Activated B cell treated with CpG ODN at 0.5 μM for 24 hours (primary cell): ENCODE results near the gene LIX1L. TPM values are rescaled to one million over a fixed set of nuclear protein-coding genes. Genes with fewer than 3 reads are reported as not detected.
"Not testable (repeated sequence)": the region's sequence is repeated elsewhere in the genome, so short reads cannot be mapped to it uniquely, and the experiment has no call there.

Experiments used
- ATAC-seq: fragments of 200-7000 bp; cut with Tn5 transposase; one replicate; pipeline ENCODE4 v1.10.0; 2021; ENCODE audit warnings: low read depth, mild to moderate bottlenecking, moderate library complexity
- CTCF ChIA-PET: fragments of 350-600 bp; sonication (Branson Sonifier 250); formaldehyde crosslinking; loops from one replicate; lab custom pipeline; 2021; ENCODE audit warnings: antibody characterized with exemption; lab: Charles Lee
- POLR2A ChIA-PET: fragments of 350-600 bp; sonication (Branson Sonifier 250); formaldehyde crosslinking; loops from one replicate; lab custom pipeline; 2021; ENCODE audit warnings: antibody characterized with exemption; lab: Charles Lee
- DNase-seq: peaks from one replicate; pipeline ENCODE4 v3.0.0; 2022
- H3K27ac Mint-ChIP-seq: one replicate; pipeline ENCODE4 v1.8.0; 2020; ENCODE audit warnings: mixed read lengths
- H3K27me3 Mint-ChIP-seq: one replicate; pipeline ENCODE4 v1.8.0; 2021; ENCODE audit warnings: mixed read lengths
- H3K36me3 Mint-ChIP-seq: one replicate; pipeline ENCODE4 v1.8.0; 2021; ENCODE audit warnings: low read depth, mixed read lengths
- H3K4me1 Mint-ChIP-seq: one replicate; pipeline ENCODE4 v1.8.0; 2021; ENCODE audit warnings: mixed read lengths
- H3K4me3 Mint-ChIP-seq: one replicate; pipeline ENCODE4 v1.8.0; 2020; ENCODE audit warnings: mild to moderate bottlenecking, mixed read lengths
- H3K9me3 Mint-ChIP-seq: one replicate; pipeline ENCODE4 v1.8.0; 2020; ENCODE audit warnings: mixed read lengths
- intact Hi-C: fragments of 100-400 bp; cut with micrococcal nuclease; formaldehyde crosslinking; loops from one replicate; pipeline ENCODE4 v1.15.1; 2024
- total RNA-seq: library from RNA; stranded (reverse); gene quantifications from 2 replicates; pipeline ENCODE4 v1.2.3, GENCODE V29; 2022
- TF ChIP-seq, protein P1 (sequence below): fragments of 200-600 bp; IDR thresholded peaks from one replicate; pipeline ENCODE4 v1.8.0; 2022; ENCODE audit warnings: antibody characterized with exemption, mild to moderate bottlenecking

Gene LIX1L
- total RNA-seq, 1 donor from 2014 or later = 31.7 TPM

DNA sequence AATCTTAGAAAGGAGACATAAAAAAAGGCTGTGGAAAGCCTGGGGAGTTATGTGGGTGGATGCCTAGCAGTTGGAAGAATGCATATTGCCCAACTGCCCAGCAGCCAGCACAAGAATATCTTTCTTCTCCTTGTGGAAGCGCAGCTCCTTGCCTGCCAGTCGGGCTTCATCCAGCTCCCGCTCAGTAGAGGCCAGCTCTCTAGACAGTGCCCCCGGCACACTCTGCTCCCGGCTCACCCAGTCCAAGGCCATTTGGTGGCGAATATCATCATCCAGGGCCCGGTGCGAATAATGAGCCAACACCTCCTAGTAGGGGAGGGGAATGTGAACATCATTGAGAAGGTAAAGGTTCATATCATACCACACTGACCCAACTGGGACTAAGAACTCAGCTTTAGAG, 21.6 kb downstream of the LIX1L start:
- intact Hi-C loops = no loop called here
- Mint-ChIP-seq H3K9me3 (no peaks in the 10 kb centered on the region), H3K4me1 (peaks cover 20% of the 10 kb centered on the region), H3K36me3 (peaks cover 33% of the 10 kb centered on the region), H3K4me3 (no peak overlapping the region), H3K27me3 (no peaks in the 10 kb centered on the region), H3K27ac (no peak overlapping the region)
- TF ChIP-seq, protein P1, sequence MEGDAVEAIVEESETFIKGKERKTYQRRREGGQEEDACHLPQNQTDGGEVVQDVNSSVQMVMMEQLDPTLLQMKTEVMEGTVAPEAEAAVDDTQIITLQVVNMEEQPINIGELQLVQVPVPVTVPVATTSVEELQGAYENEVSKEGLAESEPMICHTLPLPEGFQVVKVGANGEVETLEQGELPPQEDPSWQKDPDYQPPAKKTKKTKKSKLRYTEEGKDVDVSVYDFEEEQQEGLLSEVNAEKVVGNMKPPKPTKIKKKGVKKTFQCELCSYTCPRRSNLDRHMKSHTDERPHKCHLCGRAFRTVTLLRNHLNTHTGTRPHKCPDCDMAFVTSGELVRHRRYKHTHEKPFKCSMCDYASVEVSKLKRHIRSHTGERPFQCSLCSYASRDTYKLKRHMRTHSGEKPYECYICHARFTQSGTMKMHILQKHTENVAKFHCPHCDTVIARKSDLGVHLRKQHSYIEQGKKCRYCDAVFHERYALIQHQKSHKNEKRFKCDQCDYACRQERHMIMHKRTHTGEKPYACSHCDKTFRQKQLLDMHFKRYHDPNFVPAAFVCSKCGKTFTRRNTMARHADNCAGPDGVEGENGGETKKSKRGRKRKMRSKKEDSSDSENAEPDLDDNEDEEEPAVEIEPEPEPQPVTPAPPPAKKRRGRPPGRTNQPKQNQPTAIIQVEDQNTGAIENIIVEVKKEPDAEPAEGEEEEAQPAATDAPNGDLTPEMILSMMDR = no peak
- no peak for ATAC-seq
- ChIA-PET CTCF (no interaction called here), POLR2A (interaction anchor here (0.6 to 2.4 kb wide), 3 partner anchors 9 to 102 kb away, joined by 3 to 10 read pairs (median 7); partner anchors contain the start of genes LIX1L and RBM8A)
- DNase-seq = no peak

DNA sequence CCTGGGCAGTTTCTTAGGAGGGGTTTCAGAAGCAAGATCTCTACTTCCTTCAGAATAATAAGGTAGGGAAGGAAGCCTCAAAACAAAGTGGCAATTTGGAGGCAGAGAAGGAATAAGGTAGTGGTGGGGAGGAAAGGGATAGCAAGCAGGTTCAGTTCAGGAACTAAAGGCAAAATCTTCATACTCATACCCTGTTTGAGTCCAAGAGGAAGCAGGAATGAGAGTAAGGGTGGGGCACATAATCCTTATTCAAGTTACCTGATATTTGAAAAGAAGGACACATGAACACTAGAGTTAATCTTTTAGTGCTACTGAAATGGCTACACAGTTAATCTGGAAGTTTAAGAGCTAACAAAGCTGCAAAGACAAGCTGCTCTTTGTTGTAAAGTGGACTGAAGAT, 22.1 kb downstream of the LIX1L start:
- intact Hi-C loops = no loop called here
- H3K27me3 Mint-ChIP-seq = no peaks in the 10 kb centered on the region
- TF ChIP-seq, protein P1 = no peak
- H3K4me3 Mint-ChIP-seq = no peak overlapping the region
- no peaks in the 10 kb centered on the region for H3K9me3 Mint-ChIP-seq
- peaks cover 33% of the 10 kb centered on the region for H3K36me3 Mint-ChIP-seq
- no peak for ATAC-seq
- ChIA-PET POLR2A (interaction anchor here (1.6 kb wide), 1 partner anchor 8 kb away, joined by 10 read pairs; the partner anchor contains the start of gene RBM8A), CTCF (no interaction called here)
- H3K4me1 Mint-ChIP-seq = peaks cover 22% of the 10 kb centered on the region
- no peak for DNase-seq
- H3K27ac Mint-ChIP-seq = no peak overlapping the region

DNA sequence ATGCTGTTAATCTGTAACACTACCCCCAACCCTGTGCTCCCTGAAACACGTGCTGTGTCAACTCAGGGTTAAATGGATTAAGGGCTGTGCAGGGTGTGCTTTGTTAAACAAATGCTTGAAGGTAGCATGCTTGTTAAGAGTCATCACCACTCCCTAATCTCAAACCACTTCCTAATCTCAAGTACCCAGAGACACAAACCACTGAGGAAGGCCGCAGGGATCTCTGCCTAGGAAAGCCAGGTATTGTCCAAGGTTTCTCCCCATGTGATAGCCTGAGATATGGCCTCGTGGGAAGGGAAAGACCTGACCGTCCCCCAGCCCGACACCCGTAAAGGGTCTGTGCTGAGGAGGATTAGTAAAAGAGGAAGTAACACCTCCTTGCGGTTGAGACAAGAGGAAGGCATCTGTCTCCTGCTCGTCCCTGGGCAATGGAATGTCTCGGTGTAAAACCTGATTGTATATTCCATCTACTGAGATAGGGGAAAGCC, 25.3 kb downstream of the LIX1L start:
- not testable (repeated sequence) for H3K27me3 Mint-ChIP-seq, H3K9me3 Mint-ChIP-seq
- ATAC-seq (peak; percentile 34), DNase-seq (peak; percentile 42)
- H3K27ac Mint-ChIP-seq = peak overlapping the region; percentile 93
- intact Hi-C loops = loop anchor here (1.0 kb wide), 1 partner anchor 25 kb away; no protein-coding TSS in a partner anchor
- CTCF ChIA-PET = interaction anchor here (2.7 kb wide), 1 partner anchor 25 kb away, joined by 7 read pairs; the partner anchor contains the start of gene LIX1L
- H3K4me3 Mint-ChIP-seq = peak overlapping the region; percentile 60
- POLR2A ChIA-PET = interaction anchor here (0.7 to 3.0 kb wide), 7 partner anchors 14 to 652 kb away, joined by 3 to 10 read pairs (median 3); partner anchors contain the start of genes ANKRD34A, LIX1L, PEX11B and PIAS3
- peaks cover 28% of the 10 kb centered on the region for H3K4me1 Mint-ChIP-seq
- H3K36me3 Mint-ChIP-seq = peaks cover 27% of the 10 kb centered on the region

DNA sequence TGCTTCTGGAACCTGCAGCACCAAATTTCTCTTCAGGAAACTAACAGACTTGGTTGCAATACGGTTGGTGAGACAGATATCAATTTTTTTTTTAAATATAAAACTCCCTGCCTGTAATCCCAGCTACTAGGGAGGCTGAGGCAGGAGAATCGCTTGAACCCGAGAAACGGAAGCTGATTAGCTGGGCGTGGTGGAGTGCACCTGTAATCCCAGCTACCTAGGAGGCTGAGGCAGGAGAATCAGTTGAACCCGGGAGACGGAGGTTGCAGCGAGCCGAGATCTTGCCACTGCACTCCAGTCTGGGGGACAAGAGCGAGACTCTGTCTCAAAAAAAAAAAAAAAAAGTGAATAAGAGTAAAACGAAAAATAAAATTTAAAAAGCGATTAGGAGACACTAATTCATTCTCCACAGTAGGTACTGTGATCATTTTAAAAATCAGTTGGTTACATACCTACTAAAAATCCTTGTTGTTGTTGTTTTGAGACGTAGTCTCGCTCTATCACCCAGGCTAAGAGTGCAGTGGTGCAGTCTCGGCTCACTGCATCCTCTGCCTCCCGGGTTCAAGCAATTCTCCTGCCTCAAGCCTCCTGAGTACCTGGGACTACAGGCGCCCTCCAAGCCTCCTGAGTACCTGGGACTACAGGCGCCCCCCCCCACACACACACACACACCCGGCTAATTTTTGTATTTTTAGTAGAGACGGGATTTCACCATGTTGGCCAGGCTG, 29.7 kb downstream of the LIX1L start:
- Mint-ChIP-seq H3K27me3 (no peaks in the 10 kb centered on the region), H3K4me1 (peaks cover 23% of the 10 kb centered on the region), H3K4me3 (no peak overlapping the region), H3K9me3 (no peaks in the 10 kb centered on the region), H3K36me3 (peaks cover 9% of the 10 kb centered on the region), H3K27ac (peak overlapping the region; percentile 74)
- no peak for ATAC-seq
- CTCF ChIA-PET = interaction anchor here (0.8 to 2.0 kb wide), 8 partner anchors 10 to 86 kb away, joined by 4 to 23 read pairs (median 8); partner anchors contain the start of genes ANKRD34A, LIX1L, NUDT17 and PEX11B
- TF ChIP-seq, protein P1 = no peak
- DNase-seq = no peak
- POLR2A ChIA-PET = interaction anchor here (0.6 to 5.3 kb wide), 40 partner anchors 8 to 647 kb away, joined by 3 to 128 read pairs (median 7); partner anchors contain the start of genes ANKRD34A, ANKRD35, ITGA10 and LIX1L
- intact Hi-C loops = loop anchor here (1.0 to 5.0 kb wide), 8 partner anchors 10 to 109 kb away; partner anchors contain the start of genes ANKRD34A, LIX1L, PEX11B and PIAS3

DNA sequence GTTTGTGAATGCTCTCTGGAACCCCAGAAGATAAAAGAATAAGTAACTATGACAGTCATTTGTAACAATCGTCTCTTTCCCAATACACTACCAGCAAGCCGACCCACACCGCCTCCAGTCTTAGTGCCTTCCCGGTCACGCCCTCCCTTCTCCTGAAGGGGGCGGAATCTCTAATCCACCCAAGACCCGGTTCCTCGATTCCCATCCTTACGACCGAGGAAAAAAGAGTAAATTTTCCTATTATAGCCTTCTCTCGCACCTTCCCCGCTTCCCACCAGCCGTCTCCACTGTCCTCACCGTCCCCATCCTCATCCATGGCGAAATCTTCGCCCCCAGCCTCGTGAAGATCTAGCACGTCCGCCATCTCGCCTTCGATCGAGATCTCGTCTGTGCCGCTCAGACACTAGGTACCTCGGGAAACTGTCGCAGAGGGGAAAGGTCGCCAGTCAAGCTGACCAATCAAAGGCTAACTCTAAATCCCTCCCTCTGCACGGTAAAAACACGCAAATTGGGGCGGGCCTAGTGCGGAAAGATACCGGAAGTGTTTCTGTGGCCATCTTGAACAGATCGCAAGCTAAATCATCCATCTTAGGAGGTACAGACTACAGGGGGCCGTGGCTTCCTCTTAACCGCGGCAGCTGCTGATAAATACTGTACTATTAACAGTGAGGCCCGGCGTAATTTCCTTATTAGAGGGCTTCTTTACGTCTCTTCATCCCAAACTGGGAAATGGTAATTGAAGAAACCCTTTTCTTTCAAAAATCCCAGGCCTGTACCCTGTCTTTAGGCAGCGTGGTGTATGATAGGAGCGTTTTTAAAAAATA, 30.5 kb downstream of the LIX1L start, which contains the start of gene RBM8A:
TSS of gene RBM8A (minus strand) at position 422 of the 824 bp plus-strand sequence. CDS start at position 364, 58 bp downstream.
- H3K27me3 Mint-ChIP-seq = no peaks in the 10 kb centered on the region
- POLR2A ChIA-PET = interaction anchor here (0.6 to 5.3 kb wide), 44 partner anchors 9 to 646 kb away, joined by 3 to 128 read pairs (median 6); partner anchors contain the start of genes ANKRD34A, ANKRD35, ITGA10 and LIX1L
- intact Hi-C loops = loop anchor here (1.0 to 5.0 kb wide), 8 partner anchors 9 to 110 kb away; partner anchors contain the start of genes ANKRD34A, LIX1L, PEX11B and PIAS3

More for the DNA sequence above, 30.5 kb downstream of the LIX1L start, which contains the start of gene RBM8A:
- ATAC-seq (peak; percentile 97), DNase-seq (peak; percentile 77)
- CTCF ChIA-PET = interaction anchor here (0.8 to 2.0 kb wide), 9 partner anchors 9 to 87 kb away, joined by 4 to 23 read pairs (median 6); partner anchors contain the start of genes ANKRD34A, LIX1L, NUDT17 and PEX11B
- H3K4me1 Mint-ChIP-seq = peaks cover 15% of the 10 kb centered on the region
- no peak within 1 kb of the TSS for H3K4me3 Mint-ChIP-seq
- peaks cover 13% of the 10 kb centered on the region for H3K36me3 Mint-ChIP-seq
- H3K9me3 Mint-ChIP-seq = no peaks in the 10 kb centered on the region
- H3K27ac Mint-ChIP-seq = peak within 1 kb of the TSS; percentile 74
- TF ChIP-seq, protein P1 = no peak
